Measurements from ENCODE around the gene PLOD3. TPM values are rescaled to one million over a fixed set of nuclear protein-coding genes. Genes with fewer than 3 reads are reported as not detected.

Gene PLOD3
- total and polyA plus RNA-seq, 2 donors (not counting 1 experiment from before 2014, with no cell fraction given): 40.1 to 47.5 TPM

DNA sequence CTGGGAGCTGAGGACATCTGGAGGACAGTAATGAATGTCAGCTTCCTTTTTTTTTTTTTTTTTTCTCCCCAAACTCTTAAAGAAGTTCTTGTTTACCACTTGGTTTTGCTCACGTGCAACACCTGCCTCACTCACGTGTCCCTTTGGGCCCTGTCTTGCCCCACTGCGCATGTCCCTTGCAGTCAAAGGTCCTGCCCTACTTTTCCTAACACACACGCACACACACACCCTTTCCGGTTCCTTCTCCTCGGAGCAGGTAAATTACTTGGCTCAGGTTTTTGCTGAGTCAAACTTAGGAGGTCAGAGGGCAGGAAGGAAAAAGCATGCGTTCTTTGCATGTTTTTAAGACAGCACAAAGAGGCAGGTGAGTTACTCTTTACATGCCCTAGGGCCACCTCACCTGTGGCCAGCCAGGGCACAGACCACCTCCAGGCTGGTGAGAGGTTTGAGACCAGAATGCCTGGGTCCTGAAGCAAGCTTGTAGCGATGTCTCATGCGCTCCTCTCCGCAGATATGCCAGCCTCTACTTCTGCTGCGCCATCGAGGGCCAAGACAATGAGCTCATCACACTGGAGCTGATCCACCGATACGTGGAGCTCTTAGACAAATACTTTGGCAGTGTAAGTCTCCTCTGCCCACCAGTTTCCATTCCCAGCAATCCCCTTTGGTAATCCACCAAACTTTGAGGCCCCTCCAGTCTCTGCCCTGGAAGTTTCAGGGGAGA, 60.4 kb downstream of the PLOD3 start:
- peaks cover 12% of the 10 kb centered on the region for H3K4me1 Mint-ChIP-seq
- H3K27me3 Mint-ChIP-seq: no peaks in the 10 kb centered on the region
- ChIA-PET CTCF (interaction anchor here (0.6 to 7.6 kb wide), 4 partner anchors 11 to 124 kb away, joined by 3 to 68 read pairs (median 4); no protein-coding TSS in a partner anchor), POLR2A (interaction anchor here (0.6 kb wide), 1 partner anchor 356 kb away, joined by 5 read pairs; no protein-coding TSS in a partner anchor)
- Histone ChIP-seq H3K27ac (ENCODE audit: low read length in 2 of 2) (no peak overlapping the region), H3K79me2 (ENCODE audit: control insufficient read depth, insufficient read depth, low read length) (no peaks in the 10 kb centered on the region), H2AFZ (ENCODE audit: insufficient read depth, low read depth, low read length, poor library complexity, severe bottlenecking) (no peak overlapping the region), H3K36me3 (replicated peaks in 1 of 2; ENCODE audit: control extremely low read depth in 1 of 2, control insufficient read depth in 1 of 2, extremely low read depth in 1 of 2, insufficient read depth in 2 of 2, low read length in 1 of 2) (peaks cover 0 to 3% of the 10 kb centered on the region in 2 experiments), H4K20me1 (ENCODE audit: control insufficient read depth, insufficient read depth, low read length, poor library complexity, severe bottlenecking) (no peaks in the 10 kb centered on the region), H3K4me3 (ENCODE audit: control extremely low read depth in 1 of 5, extremely low read depth in 1 of 5, insufficient read depth in 1 of 5, low read depth in 2 of 5, low read length in 4 of 5) (no peak overlapping the region), H3K27me3 (replicated peaks in 1 of 4; ENCODE audit: control extremely low read depth in 1 of 4, control insufficient read depth in 3 of 4, insufficient read depth in 4 of 4, low read length in 3 of 4) (peaks cover 0 to 4% (median 1%) of the 10 kb centered on the region in 4 experiments), H3K4me1 (ENCODE audit: control insufficient read depth in 2 of 2, insufficient read depth in 2 of 2, low read length in 2 of 2) (peaks cover 10 to 18% of the 10 kb centered on the region in 2 donors), H3K9me3 (ENCODE audit: control extremely low read depth in 1 of 3, control insufficient read depth in 2 of 3, insufficient read depth in 1 of 3, low read length in 2 of 3) (no peaks in the 10 kb centered on the region), H3K9ac (ENCODE audit: low read length) (no peak overlapping the region), H3K4me2 (replicated peaks; ENCODE audit: low read depth, low read length, poor library complexity, severe bottlenecking) (no peak overlapping the region)
- 85% methylated on average over 10 of the region's 14 CpGs for WGBS (ENCODE audit: insufficient coverage)
- H3K4me3 Mint-ChIP-seq: peak overlapping the region; percentile 2
- intact Hi-C loops (cut with micrococcal nuclease): no loop called here
- TF ChIP-seq, protein P1, sequence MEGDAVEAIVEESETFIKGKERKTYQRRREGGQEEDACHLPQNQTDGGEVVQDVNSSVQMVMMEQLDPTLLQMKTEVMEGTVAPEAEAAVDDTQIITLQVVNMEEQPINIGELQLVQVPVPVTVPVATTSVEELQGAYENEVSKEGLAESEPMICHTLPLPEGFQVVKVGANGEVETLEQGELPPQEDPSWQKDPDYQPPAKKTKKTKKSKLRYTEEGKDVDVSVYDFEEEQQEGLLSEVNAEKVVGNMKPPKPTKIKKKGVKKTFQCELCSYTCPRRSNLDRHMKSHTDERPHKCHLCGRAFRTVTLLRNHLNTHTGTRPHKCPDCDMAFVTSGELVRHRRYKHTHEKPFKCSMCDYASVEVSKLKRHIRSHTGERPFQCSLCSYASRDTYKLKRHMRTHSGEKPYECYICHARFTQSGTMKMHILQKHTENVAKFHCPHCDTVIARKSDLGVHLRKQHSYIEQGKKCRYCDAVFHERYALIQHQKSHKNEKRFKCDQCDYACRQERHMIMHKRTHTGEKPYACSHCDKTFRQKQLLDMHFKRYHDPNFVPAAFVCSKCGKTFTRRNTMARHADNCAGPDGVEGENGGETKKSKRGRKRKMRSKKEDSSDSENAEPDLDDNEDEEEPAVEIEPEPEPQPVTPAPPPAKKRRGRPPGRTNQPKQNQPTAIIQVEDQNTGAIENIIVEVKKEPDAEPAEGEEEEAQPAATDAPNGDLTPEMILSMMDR (IDR thresholded peaks at IDR 0.05): no peak
- TF ChIP-seq EZH2 (IDR thresholded peaks at IDR 0.05; ENCODE audit: borderline replicate concordance, insufficient read depth, low read depth, low read length, poor library complexity, severe bottlenecking): no peak
- no peaks in the 10 kb centered on the region for H3K9me3 Mint-ChIP-seq (ENCODE audit: insufficient read depth)
- no peak overlapping the region for H3K27ac Mint-ChIP-seq
- DNase-seq (no peak), ATAC-seq (ENCODE audit: low read depth) (no peak)

DNA sequence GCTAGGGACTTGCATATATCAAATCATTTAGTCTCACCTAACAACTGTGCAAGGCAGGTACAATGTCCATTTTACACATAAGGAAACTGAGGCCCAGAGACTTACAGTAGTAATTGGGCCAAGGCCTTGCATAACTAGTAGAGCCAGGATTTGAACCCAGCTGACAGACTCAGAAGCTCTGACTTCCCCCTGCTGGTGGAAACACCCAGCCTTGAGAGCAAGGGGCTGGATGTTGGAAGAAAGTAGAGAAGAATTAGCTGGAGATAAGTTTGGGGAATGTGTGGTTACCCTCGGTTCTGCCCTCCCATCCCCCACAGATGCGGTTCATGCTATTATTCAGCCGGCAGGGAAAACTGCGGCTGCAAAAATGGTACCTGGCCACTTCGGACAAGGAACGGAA, 61.1 kb downstream of the PLOD3 start:
- Histone ChIP-seq H3K27ac (ENCODE audit: low read length in 2 of 2) (no peak overlapping the region), H3K27me3 (replicated peaks in 1 of 4; ENCODE audit: control extremely low read depth in 1 of 4, control insufficient read depth in 3 of 4, insufficient read depth in 4 of 4, low read length in 3 of 4) (no peaks in the 10 kb centered on the region), H3K4me3 (ENCODE audit: control extremely low read depth in 1 of 5, extremely low read depth in 1 of 5, insufficient read depth in 1 of 5, low read depth in 2 of 5, low read length in 4 of 5) (no peak overlapping the region), H3K79me2 (ENCODE audit: control insufficient read depth, insufficient read depth, low read length) (no peaks in the 10 kb centered on the region), H2AFZ (ENCODE audit: insufficient read depth, low read depth, low read length, poor library complexity, severe bottlenecking) (no peak overlapping the region), H3K4me2 (replicated peaks; ENCODE audit: low read depth, low read length, poor library complexity, severe bottlenecking) (no peak overlapping the region), H3K9ac (ENCODE audit: low read length) (no peak overlapping the region), H3K36me3 (replicated peaks in 1 of 2; ENCODE audit: control extremely low read depth in 1 of 2, control insufficient read depth in 1 of 2, extremely low read depth in 1 of 2, insufficient read depth in 2 of 2, low read length in 1 of 2) (peaks cover 0 to 3% of the 10 kb centered on the region in 2 experiments), H3K4me1 (ENCODE audit: control insufficient read depth in 2 of 2, insufficient read depth in 2 of 2, low read length in 2 of 2) (peaks cover 10 to 16% of the 10 kb centered on the region in 2 donors), H3K9me3 (ENCODE audit: control extremely low read depth in 1 of 3, control insufficient read depth in 2 of 3, insufficient read depth in 1 of 3, low read length in 2 of 3) (no peaks in the 10 kb centered on the region), H4K20me1 (ENCODE audit: control insufficient read depth, insufficient read depth, low read length, poor library complexity, severe bottlenecking) (no peaks in the 10 kb centered on the region)
- peaks cover 12% of the 10 kb centered on the region for H3K4me1 Mint-ChIP-seq
- POLR2A ChIA-PET: interaction anchor here (0.6 kb wide), 1 partner anchor 356 kb away, joined by 5 read pairs; no protein-coding TSS in a partner anchor
- CTCF ChIA-PET: interaction anchor here (0.6 to 7.6 kb wide), 5 partner anchors 12 to 127 kb away, joined by 3 to 68 read pairs (median 5); no protein-coding TSS in a partner anchor
- DNase-seq (no peak), ATAC-seq (ENCODE audit: low read depth) (no peak)
- intact Hi-C loops (cut with micrococcal nuclease): no loop called here
- no peaks in the 10 kb centered on the region for H3K27me3 Mint-ChIP-seq
- no CpG with 5 or more reads among the region's 6 CpGs for WGBS (ENCODE audit: insufficient coverage)
- H3K27ac Mint-ChIP-seq: peak overlapping the region; percentile 6
- TF ChIP-seq EZH2 (IDR thresholded peaks at IDR 0.05; ENCODE audit: borderline replicate concordance, insufficient read depth, low read depth, low read length, poor library complexity, severe bottlenecking): no peak
- TF ChIP-seq, protein P1 (IDR thresholded peaks at IDR 0.05): no peak
- H3K4me3 Mint-ChIP-seq: peak overlapping the region; percentile 41
- H3K9me3 Mint-ChIP-seq (ENCODE audit: insufficient read depth): no peaks in the 10 kb centered on the region

All from B cell (primary cell).